ENCODE data around the gene UBE2E1.
A peak's percentile ranks its signal among the peaks of the same experiment; 100 is the strongest.

UBE2E1 gene

GRCh38 chr3:23831517-23832394 lies 26.0 kb downstream of the UBE2E1 start:
- no peak for TF ChIP-seq CTCF (IDR thresholded peaks at IDR 0.05)

GRCh38 chr3:23832523-23832922 lies 26.8 kb downstream of the UBE2E1 start:
- no peak for TF ChIP-seq CTCF (IDR thresholded peaks at IDR 0.05)

GRCh38 chr3:23834082-23834870 lies 28.5 kb downstream of the UBE2E1 start:
- TF ChIP-seq CTCF (IDR thresholded peaks at IDR 0.05) = peak; percentile 51

GRCh38 chr3:23835087-23835486 lies 29.3 kb downstream of the UBE2E1 start:
- TF ChIP-seq CTCF (IDR thresholded peaks at IDR 0.05) = no peak

GRCh38 chr3:23835802-23836201 lies 30.0 kb downstream of the UBE2E1 start:
- no peak for TF ChIP-seq CTCF (IDR thresholded peaks at IDR 0.05)

- no peak for TF ChIP-seq CTCF (IDR thresholded peaks at IDR 0.05)
These were observed 30.9 kb downstream of the UBE2E1 start for GRCh38 chr3:23836536-23837230.

- no peak for TF ChIP-seq CTCF (IDR thresholded peaks at IDR 0.05)
These were observed 31.5 kb downstream of the UBE2E1 start for GRCh38 chr3:23837286-23837685.
